WTC11 (cell line): ENCODE results near the gene HK2. TPM values are rescaled to one million over a fixed set of nuclear protein-coding genes. Genes with fewer than 3 reads are reported as not detected.
A peak's percentile ranks its signal among the peaks of the same experiment; 100 is the strongest.

Source experiments
- ATAC-seq: fragments of 200-7000 bp; cut with Tn5 transposase; 2 replicates; pipeline ENCODE4 v1.10.0; 2021; ENCODE audit warnings: mild to moderate bottlenecking, moderate library complexity
- CTCF ChIA-PET: fragments of 300-600 bp; sonication (Branson Sonifier 250); formaldehyde crosslinking; loops from one replicate; lab custom pipeline; 2021; ENCODE audit warnings: antibody characterized with exemption; lab: Charles Lee
- POLR2A ChIA-PET: fragments of 350-600 bp; sonication (Branson Sonifier 250); formaldehyde crosslinking; loops from one replicate; lab custom pipeline; 2021; ENCODE audit warnings: antibody characterized with exemption; lab: Charles Lee
- DNase-seq: peaks from one replicate; pipeline ENCODE4 v3.0.0; 2021; ENCODE audit warnings: low spot score
- H3K27ac Mint-ChIP-seq: 2 replicates; pipeline ENCODE4 v1.8.0; 2021; ENCODE audit warnings: mixed read lengths
- H3K27me3 Mint-ChIP-seq: 2 replicates; pipeline ENCODE4 v1.8.0; 2021; ENCODE audit warnings: low read depth, mild to moderate bottlenecking, moderate library complexity, mixed read lengths
- H3K36me3 Mint-ChIP-seq: 2 replicates; pipeline ENCODE4 v1.8.0; 2021; ENCODE audit warnings: mixed read lengths
- H3K4me1 Mint-ChIP-seq: 2 replicates; pipeline ENCODE4 v1.8.0; 2022; ENCODE audit warnings: mixed read lengths
- H3K4me3 Mint-ChIP-seq: 2 replicates; pipeline ENCODE4 v1.8.0; 2021; ENCODE audit warnings: mild to moderate bottlenecking, moderate library complexity, mixed read lengths
- H3K9me3 Mint-ChIP-seq: 2 replicates; pipeline ENCODE4 v1.8.0; 2021; ENCODE audit warnings: mixed read lengths
- CTCF ChIP-seq: fragments of 200-600 bp; IDR thresholded peaks from 2 replicates; pipeline ENCODE4 v1.8.0; 2022; ENCODE audit warnings: antibody characterized with exemption
- E2F5 ChIP-seq: sonication (generic); formaldehyde crosslinking; IDR thresholded peaks from 2 replicates; pipeline ENCODE4 v1.8.1; 2022; ENCODE audit warnings: mild to moderate bottlenecking, moderate library complexity, missing genetic modification reagents
- ETV6 ChIP-seq: sonication (generic); formaldehyde crosslinking; IDR thresholded peaks from 2 replicates; pipeline ENCODE4 v1.8.1; 2022; ENCODE audit warnings: mild to moderate bottlenecking, missing genetic modification reagents
- GABPB1 ChIP-seq: sonication (generic); formaldehyde crosslinking; IDR thresholded peaks from 2 replicates; pipeline ENCODE4 v1.8.1; 2023; ENCODE audit warnings: mild to moderate bottlenecking, missing genetic modification reagents
- GTF2I ChIP-seq: fragments of 250-450 bp; sonication (Bioruptor Pico); conservative IDR thresholded peaks from 2 replicates; pipeline ENCODE4 v1.4.0; 2021; ENCODE audit warnings: mild to moderate bottlenecking
- NFYB ChIP-seq: sonication (generic); formaldehyde crosslinking; conservative IDR thresholded peaks from 2 replicates; pipeline ENCODE4 v1.8.0; 2022; ENCODE audit warnings: low read depth, missing genetic modification reagents
- NR1H2 ChIP-seq: sonication (generic); formaldehyde crosslinking; IDR thresholded peaks from 2 replicates; pipeline ENCODE4 v1.9.0; 2021; ENCODE audit warnings: mild to moderate bottlenecking, moderate library complexity, missing genetic modification reagents
- NR3C1 ChIP-seq: sonication (generic); formaldehyde crosslinking; conservative IDR thresholded peaks from 2 replicates; pipeline ENCODE4 v1.8.1; 2023; ENCODE audit warnings: low read depth, mild to moderate bottlenecking, missing genetic modification reagents
- PREB ChIP-seq: sonication (generic); formaldehyde crosslinking; IDR thresholded peaks from 2 replicates; pipeline ENCODE4 v1.8.1; 2022; ENCODE audit warnings: mild to moderate bottlenecking, missing genetic modification reagents, moderate library complexity, borderline replicate concordance
- RORB ChIP-seq: fragments of 250-450 bp; sonication (Bioruptor Pico); IDR thresholded peaks from 2 replicates; pipeline ENCODE4 v1.9.0; 2021; ENCODE audit warnings: mild to moderate bottlenecking
- TEAD1 ChIP-seq: sonication (generic); formaldehyde crosslinking; IDR thresholded peaks from 2 replicates; pipeline ENCODE4 v1.8.0; 2022; ENCODE audit warnings: mild to moderate bottlenecking, missing genetic modification reagents
- ZNF219 ChIP-seq: sonication (generic); formaldehyde crosslinking; IDR thresholded peaks from 2 replicates; pipeline ENCODE4 v1.8.0; 2023; ENCODE audit warnings: missing genetic modification reagents, mild to moderate bottlenecking, borderline replicate concordance
- ZNF317 ChIP-seq: sonication (generic); formaldehyde crosslinking; IDR thresholded peaks from 2 replicates; pipeline ENCODE4 v1.8.1; 2023; ENCODE audit warnings: low read depth, mild to moderate bottlenecking, moderate library complexity, missing genetic modification reagents, borderline replicate concordance
- ZNF416 ChIP-seq: fragments of 250-450 bp; sonication (Bioruptor Pico); IDR thresholded peaks from 2 replicates; pipeline ENCODE4 v1.9.0; 2021; ENCODE audit warnings: mild to moderate bottlenecking, inconsistent platforms
- total RNA-seq: library from RNA; stranded (reverse); gene quantifications from 3 replicates; pipeline ENCODE4 v1.2.3, GENCODE V29; 2021
- TF ChIP-seq, protein P1 (sequence below): sonication (generic); formaldehyde crosslinking; IDR thresholded peaks from 2 replicates; pipeline ENCODE4 v1.8.1; 2022; ENCODE audit warnings: missing genetic modification reagents, borderline replicate concordance
- TF ChIP-seq, protein P2 (sequence below): fragments of 250-450 bp; sonication (Bioruptor Pico); IDR thresholded peaks from 2 replicates; pipeline ENCODE4 v1.9.0; 2021; ENCODE audit warnings: mild to moderate bottlenecking

HK2 gene
- total RNA-seq, 1 experiment from 2014 or later, result 61.6 TPM

DNA sequence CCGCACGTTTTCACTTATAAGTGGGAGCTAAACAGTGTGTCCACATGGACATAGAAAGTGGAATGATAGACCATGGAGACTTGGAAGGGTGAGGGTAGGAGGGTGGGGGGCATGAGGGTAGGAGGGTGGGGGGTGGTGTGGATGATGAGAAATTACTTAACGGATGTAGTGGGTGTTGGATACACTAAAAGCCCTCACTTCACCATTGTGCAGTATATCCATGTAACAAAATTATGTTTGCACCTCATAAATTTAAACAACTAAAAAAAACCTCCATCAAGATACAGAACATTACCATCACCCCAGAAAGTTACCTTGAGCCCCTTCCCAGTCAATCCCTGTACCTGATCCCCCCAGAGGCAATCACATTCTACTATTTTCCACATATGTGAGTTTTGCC is 26.2 kb downstream of the HK2 start:
- no peaks in the 10 kb centered on the region for H3K27me3 Mint-ChIP-seq

GRCh38 chr2:74860521-74860920 is 26.6 kb downstream of the HK2 start:
- peaks cover 30% of the 10 kb centered on the region for H3K36me3 Mint-ChIP-seq
- no peak for ATAC-seq
- TF ChIP-seq, protein P1, sequence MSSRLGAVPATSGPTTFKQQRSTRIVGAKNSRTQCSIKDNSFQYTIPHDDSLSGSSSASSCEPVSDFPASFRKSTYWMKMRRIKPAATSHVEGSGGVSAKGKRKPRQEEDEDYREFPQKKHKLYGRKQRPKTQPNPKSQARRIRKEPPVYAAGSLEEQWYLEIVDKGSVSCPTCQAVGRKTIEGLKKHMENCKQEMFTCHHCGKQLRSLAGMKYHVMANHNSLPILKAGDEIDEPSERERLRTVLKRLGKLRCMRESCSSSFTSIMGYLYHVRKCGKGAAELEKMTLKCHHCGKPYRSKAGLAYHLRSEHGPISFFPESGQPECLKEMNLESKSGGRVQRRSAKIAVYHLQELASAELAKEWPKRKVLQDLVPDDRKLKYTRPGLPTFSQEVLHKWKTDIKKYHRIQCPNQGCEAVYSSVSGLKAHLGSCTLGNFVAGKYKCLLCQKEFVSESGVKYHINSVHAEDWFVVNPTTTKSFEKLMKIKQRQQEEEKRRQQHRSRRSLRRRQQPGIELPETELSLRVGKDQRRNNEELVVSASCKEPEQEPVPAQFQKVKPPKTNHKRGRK, result no peak
- no peak for TF ChIP-seq NR3C1 (CRISPR knock-in tag)
- TF ChIP-seq NFYB, result no peak
- TF ChIP-seq RORB (CRISPR knock-in tag), result no peak
- no peak for TF ChIP-seq ZNF317 (CRISPR knock-in tag)
- TF ChIP-seq ETV6 (CRISPR knock-in tag), result no peak
- no peak for TF ChIP-seq NR1H2 (CRISPR knock-in tag)
- TF ChIP-seq, all 79 proteins: peak for 0
- ChIA-PET CTCF (interaction anchor here (0.7 kb wide), 1 partner anchor 481 kb away, joined by 3 read pairs; no protein-coding TSS in a partner anchor), POLR2A (no interaction called here)
- H3K9me3 Mint-ChIP-seq, result no peaks in the 10 kb centered on the region
- peak overlapping the region; percentile 41; the same call in 1 of the 2 replicates for H3K27ac Mint-ChIP-seq
- H3K4me3 Mint-ChIP-seq, result no peak overlapping the region
- H3K27me3 Mint-ChIP-seq, result no peaks in the 10 kb centered on the region
- no peak for DNase-seq
- H3K4me1 Mint-ChIP-seq, result peaks cover 56% of the 10 kb centered on the region

More for the DNA sequence above, 26.2 kb downstream of the HK2 start:
- ChIA-PET POLR2A (no interaction called here), CTCF (no interaction called here)
- no peak for TF ChIP-seq ZNF416 (CRISPR knock-in tag)
- TF ChIP-seq ZNF219 (CRISPR knock-in tag), result no peak
- no peak for TF ChIP-seq E2F5 (CRISPR knock-in tag)
- TF ChIP-seq GABPB1 (CRISPR knock-in tag), result no peak
- ATAC-seq (no peak), DNase-seq (no peak)
- H3K4me1 Mint-ChIP-seq, result peaks cover 54% of the 10 kb centered on the region
- no peak overlapping the region for H3K4me3 Mint-ChIP-seq
- no peaks in the 10 kb centered on the region for H3K9me3 Mint-ChIP-seq
- H3K27ac Mint-ChIP-seq, result no peak overlapping the region
- H3K36me3 Mint-ChIP-seq, result peaks cover 34% of the 10 kb centered on the region

- peaks cover 64% of the 10 kb centered on the region for H3K4me1 Mint-ChIP-seq
- ATAC-seq (no peak), DNase-seq (no peak)
- H3K27me3 Mint-ChIP-seq, result no peaks in the 10 kb centered on the region
- H3K4me3 Mint-ChIP-seq, result no peak overlapping the region
- ChIA-PET CTCF (interaction anchor here (1.7 kb wide), 1 partner anchor 25 kb away, joined by 8 read pairs; no protein-coding TSS in a partner anchor), POLR2A (no interaction called here)
- H3K36me3 Mint-ChIP-seq, result peaks cover 20% of the 10 kb centered on the region
- no peak for TF ChIP-seq CTCF
- no peaks in the 10 kb centered on the region for H3K9me3 Mint-ChIP-seq
- H3K27ac Mint-ChIP-seq, result no peak overlapping the region
Observed at GRCh38 chr2:74861531-74861930, 27.6 kb downstream of the HK2 start.

- H3K4me1 Mint-ChIP-seq, result peaks cover 63% of the 10 kb centered on the region
- H3K4me3 Mint-ChIP-seq, result no peak overlapping the region
- no peak overlapping the region; the same call in 1 of the 2 replicates for H3K27ac Mint-ChIP-seq
- TF ChIP-seq GTF2I (no peak), PREB (CRISPR knock-in tag) (no peak), TEAD1 (no peak)
- TF ChIP-seq, protein P2, sequence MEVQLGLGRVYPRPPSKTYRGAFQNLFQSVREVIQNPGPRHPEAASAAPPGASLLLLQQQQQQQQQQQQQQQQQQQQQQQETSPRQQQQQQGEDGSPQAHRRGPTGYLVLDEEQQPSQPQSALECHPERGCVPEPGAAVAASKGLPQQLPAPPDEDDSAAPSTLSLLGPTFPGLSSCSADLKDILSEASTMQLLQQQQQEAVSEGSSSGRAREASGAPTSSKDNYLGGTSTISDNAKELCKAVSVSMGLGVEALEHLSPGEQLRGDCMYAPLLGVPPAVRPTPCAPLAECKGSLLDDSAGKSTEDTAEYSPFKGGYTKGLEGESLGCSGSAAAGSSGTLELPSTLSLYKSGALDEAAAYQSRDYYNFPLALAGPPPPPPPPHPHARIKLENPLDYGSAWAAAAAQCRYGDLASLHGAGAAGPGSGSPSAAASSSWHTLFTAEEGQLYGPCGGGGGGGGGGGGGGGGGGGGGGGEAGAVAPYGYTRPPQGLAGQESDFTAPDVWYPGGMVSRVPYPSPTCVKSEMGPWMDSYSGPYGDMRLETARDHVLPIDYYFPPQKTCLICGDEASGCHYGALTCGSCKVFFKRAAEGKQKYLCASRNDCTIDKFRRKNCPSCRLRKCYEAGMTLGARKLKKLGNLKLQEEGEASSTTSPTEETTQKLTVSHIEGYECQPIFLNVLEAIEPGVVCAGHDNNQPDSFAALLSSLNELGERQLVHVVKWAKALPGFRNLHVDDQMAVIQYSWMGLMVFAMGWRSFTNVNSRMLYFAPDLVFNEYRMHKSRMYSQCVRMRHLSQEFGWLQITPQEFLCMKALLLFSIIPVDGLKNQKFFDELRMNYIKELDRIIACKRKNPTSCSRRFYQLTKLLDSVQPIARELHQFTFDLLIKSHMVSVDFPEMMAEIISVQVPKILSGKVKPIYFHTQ (CRISPR knock-in tag), result no peak
- TF ChIP-seq, all 79 proteins: peak for 0
- H3K9me3 Mint-ChIP-seq, result no peaks in the 10 kb centered on the region
- ATAC-seq (no peak), DNase-seq (no peak)
- ChIA-PET CTCF (interaction anchor here (1.0 to 1.7 kb wide), 2 partner anchors 25 to 172 kb away, joined by 4 to 8 read pairs; no protein-coding TSS in a partner anchor), POLR2A (interaction anchor here (0.7 to 1.0 kb wide), 2 partner anchors 21 to 25 kb away, joined by 3 to 4 read pairs; no protein-coding TSS in a partner anchor)
- H3K36me3 Mint-ChIP-seq, result peaks cover 15% of the 10 kb centered on the region
- H3K27me3 Mint-ChIP-seq, result no peaks in the 10 kb centered on the region
Observed at GRCh38 chr2:74862020-74862964, 28.4 kb downstream of the HK2 start.
